ENCODE results near the gene PLET1.

Gene PLET1

GRCh38 chr11:112260490-112260889, at the start of gene PLET1:
Gene PLET1, minus strand, starts transcription at chr11:112260860. Its CDS starts 271 bp downstream, at chr11:112260589.
- no peaks in the 10 kb centered on the region for H3K4me1 Mint-ChIP-seq
- peaks cover 5% of the 10 kb centered on the region for H3K9me3 Mint-ChIP-seq
- TF ChIP-seq CTCF (IDR thresholded peaks at IDR 0.05) = no peak
- peaks cover 14% of the 10 kb centered on the region for H3K27me3 Mint-ChIP-seq (ENCODE audit: low read depth, poor library complexity)
- no peak within 1 kb of the TSS for H3K27ac Mint-ChIP-seq
- no peak for DNase-seq
- H3K36me3 Mint-ChIP-seq (ENCODE audit: low read depth) = peaks cover 7% of the 10 kb centered on the region
- no peak within 1 kb of the TSS for H3K4me3 Mint-ChIP-seq

- H3K27me3 Mint-ChIP-seq (ENCODE audit: low read depth, poor library complexity) = peaks cover 17% of the 10 kb centered on the region
- TF ChIP-seq CTCF (IDR thresholded peaks at IDR 0.05) = no peak
- H3K4me3 Mint-ChIP-seq = no peak overlapping the region
- H3K4me1 Mint-ChIP-seq = no peaks in the 10 kb centered on the region
- DNase-seq = no peak
- H3K27ac Mint-ChIP-seq = no peak overlapping the region
- peaks cover 10% of the 10 kb centered on the region for H3K9me3 Mint-ChIP-seq
- H3K36me3 Mint-ChIP-seq (ENCODE audit: low read depth) = peaks cover 11% of the 10 kb centered on the region
Observed at GRCh38 chr11:112310419-112310818, 49.8 kb upstream of the PLET1 start.

- TF ChIP-seq CTCF (IDR thresholded peaks at IDR 0.05) = no peak
- Mint-ChIP-seq H3K4me1 (peaks cover 3% of the 10 kb centered on the region), H3K36me3 (ENCODE audit: low read depth) (peaks cover 11% of the 10 kb centered on the region), H3K4me3 (no peak overlapping the region), H3K9me3 (peaks cover 10% of the 10 kb centered on the region), H3K27ac (no peak overlapping the region), H3K27me3 (ENCODE audit: low read depth, poor library complexity) (peaks cover 12% of the 10 kb centered on the region)
- no peak for DNase-seq
Observed at GRCh38 chr11:112308651-112309050, 48.0 kb upstream of the PLET1 start.

- H3K27me3 Mint-ChIP-seq (ENCODE audit: low read depth, poor library complexity) = peaks cover 13% of the 10 kb centered on the region
- peaks cover 10% of the 10 kb centered on the region for H3K9me3 Mint-ChIP-seq
- no peak for TF ChIP-seq CTCF (IDR thresholded peaks at IDR 0.05)
- no peak for DNase-seq
- H3K4me3 Mint-ChIP-seq = no peak overlapping the region
- H3K4me1 Mint-ChIP-seq = peaks cover 13% of the 10 kb centered on the region
- H3K36me3 Mint-ChIP-seq (ENCODE audit: low read depth) = peaks cover 11% of the 10 kb centered on the region
- H3K27ac Mint-ChIP-seq = no peak overlapping the region
Observed at GRCh38 chr11:112307616-112308015, 47.0 kb upstream of the PLET1 start.

GRCh38 chr11:112306230-112306629, 45.6 kb upstream of the PLET1 start:
- H3K27me3 Mint-ChIP-seq (ENCODE audit: low read depth, poor library complexity) = peaks cover 13% of the 10 kb centered on the region
- peaks cover 11% of the 10 kb centered on the region for H3K36me3 Mint-ChIP-seq (ENCODE audit: low read depth)
- H3K4me3 Mint-ChIP-seq = no peak overlapping the region
- H3K27ac Mint-ChIP-seq = no peak overlapping the region
- no peak for DNase-seq
- peaks cover 10% of the 10 kb centered on the region for H3K9me3 Mint-ChIP-seq
- H3K4me1 Mint-ChIP-seq = peaks cover 20% of the 10 kb centered on the region
- no peak for TF ChIP-seq CTCF (IDR thresholded peaks at IDR 0.05)

GRCh38 chr11:112304914-112305313, 44.3 kb upstream of the PLET1 start:
- Mint-ChIP-seq H3K27ac (no peak overlapping the region), H3K36me3 (ENCODE audit: low read depth) (peaks cover 11% of the 10 kb centered on the region), H3K4me3 (no peak overlapping the region), H3K27me3 (ENCODE audit: low read depth, poor library complexity) (peaks cover 12% of the 10 kb centered on the region), H3K4me1 (peaks cover 20% of the 10 kb centered on the region), H3K9me3 (peaks cover 10% of the 10 kb centered on the region)
- DNase-seq = no peak
- no peak for TF ChIP-seq CTCF (IDR thresholded peaks at IDR 0.05)
